GM19023 (cell line): ENCODE data around the gene TNPO2.
"Not testable (repeated sequence)": the region's sequence is repeated elsewhere in the genome, so short reads cannot be mapped to it uniquely, and the experiment has no call there.

Experiments
- ATAC-seq: cut with Tn5 transposase; IDR thresholded peaks from one replicate; pipeline ENCODE4 v1.9.1; 2021; ENCODE audit warnings: mild to moderate bottlenecking, moderate library complexity; ENCODE audit not compliant: unreplicated experiment

TNPO2 gene

DNA sequence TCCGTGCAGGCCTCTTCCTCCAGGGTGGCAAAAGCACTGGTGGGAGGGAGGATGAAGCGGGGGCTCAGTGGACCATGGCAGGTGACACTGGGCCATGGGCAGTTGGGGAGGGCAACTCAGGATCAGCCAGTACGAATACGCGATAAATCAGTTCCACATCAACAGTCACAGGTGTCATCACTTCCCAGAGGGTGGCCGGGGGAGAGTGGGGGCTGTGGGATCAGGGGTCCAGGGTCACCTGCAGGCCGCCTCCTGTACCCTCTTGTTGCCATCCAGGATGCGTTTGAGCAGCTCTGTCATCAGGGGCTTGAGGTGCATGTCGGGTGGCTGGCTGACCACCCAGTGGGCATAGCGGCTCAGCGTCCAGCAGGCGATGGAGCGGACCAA, 17.4 kb downstream of the TNPO2 start:
- no peak for ATAC-seq

DNA sequence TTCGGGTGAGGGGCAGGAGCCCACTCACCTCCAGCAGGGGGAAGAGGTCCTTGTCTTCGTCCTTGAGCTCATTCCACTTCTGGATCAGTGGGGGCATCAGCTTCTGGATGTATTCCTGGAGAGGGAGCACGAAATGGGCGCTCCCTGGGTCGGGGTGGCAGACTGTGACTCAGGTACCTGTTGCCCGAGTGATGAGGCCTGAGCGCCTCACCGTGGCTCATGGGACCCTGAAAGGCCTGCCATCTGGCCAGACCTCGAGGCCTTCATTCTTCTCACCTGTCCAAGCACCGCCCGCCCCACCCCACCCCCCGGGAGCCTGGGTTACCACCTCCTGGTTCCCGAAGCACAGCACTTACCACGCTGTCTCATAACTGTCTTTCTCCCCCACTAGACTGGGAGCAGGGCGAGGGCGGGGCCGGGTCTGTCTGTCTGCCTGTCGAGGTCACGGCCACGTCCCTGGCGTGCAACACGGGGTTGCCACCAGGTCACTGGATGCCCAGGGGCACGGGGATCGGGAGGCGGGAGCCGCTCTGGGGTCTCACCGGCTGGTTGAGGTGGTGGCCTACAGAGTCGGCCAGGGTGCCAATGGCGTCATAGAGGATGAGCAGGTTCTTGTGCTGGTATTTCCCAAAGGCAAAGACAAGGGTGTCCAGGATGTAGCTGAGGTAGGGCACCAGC, 17.9 kb downstream of the TNPO2 start:
- no peak for ATAC-seq

DNA sequence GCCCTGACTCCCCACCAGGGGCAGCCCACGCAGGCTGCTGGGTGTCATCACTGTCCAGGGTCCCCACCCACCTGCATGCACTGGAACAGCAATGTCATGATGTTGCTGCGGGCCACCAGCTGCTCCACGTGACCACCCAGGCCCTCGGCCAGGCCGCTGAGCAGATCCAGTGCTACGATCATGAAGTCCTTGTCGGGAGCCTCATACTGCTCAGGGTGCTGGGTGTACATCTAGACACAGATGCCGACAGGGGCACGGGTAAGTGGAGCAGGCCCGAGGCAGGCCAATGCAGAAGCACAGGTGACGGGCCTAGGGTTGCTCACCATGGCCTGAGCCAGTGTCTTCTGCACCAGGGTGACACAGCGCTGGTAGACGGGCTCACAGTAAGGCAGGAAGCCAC, 18.6 kb downstream of the TNPO2 start:
- ATAC-seq: no peak

DNA sequence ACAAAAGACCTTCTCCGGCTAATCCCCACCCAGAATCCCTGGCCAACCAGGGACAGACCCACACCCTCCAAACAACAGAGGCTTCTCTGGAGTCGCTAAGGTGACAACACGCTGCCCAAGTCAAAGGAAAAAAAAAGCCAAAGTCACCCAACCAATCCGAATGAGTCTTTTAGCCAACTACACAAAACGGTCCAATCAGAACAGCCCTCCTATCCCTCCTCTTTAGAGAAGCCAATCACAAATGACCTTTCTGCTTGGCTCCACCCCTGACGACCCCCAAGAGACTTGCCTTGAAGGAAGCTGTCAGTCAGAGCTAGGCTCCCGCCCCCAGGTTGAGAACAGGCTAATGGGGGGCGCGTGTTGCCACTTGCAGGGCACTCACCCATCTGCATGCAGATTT, 20.7 kb downstream of the TNPO2 start:
- ATAC-seq: no peak

DNA sequence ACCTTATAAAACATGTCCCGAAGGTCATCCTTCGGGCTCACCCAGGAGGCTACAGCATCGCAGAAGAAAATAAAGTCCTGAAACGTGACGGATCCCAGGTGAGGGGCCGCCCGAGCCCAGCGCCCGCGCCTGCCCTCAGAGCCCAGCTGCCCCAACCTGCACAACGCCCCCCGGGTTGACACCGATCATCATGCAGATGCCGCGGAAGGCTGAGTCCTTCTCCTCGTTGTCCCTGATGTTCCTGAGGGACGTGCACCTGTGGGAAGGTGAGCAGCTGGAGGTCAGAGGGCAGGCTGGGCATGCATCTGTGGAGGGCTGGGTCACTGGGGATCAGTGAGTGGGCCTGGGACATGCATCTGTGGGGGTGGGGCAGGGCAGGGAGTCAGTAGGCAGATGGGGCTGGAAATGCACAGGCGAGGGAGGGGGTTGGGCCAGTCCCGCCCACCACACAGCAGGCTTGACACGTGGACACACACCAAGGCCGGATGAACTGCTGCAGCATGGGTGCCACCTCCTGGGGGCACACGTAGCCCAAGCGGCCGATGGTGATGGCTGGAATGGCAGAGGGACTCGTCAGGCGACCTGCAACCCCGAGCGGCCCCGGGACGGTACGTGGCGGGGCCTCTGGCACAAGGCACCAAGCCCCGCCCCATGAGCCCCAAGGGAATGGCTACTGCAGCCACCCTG, 22.0 kb downstream of the TNPO2 start:
- no peak for ATAC-seq

DNA sequence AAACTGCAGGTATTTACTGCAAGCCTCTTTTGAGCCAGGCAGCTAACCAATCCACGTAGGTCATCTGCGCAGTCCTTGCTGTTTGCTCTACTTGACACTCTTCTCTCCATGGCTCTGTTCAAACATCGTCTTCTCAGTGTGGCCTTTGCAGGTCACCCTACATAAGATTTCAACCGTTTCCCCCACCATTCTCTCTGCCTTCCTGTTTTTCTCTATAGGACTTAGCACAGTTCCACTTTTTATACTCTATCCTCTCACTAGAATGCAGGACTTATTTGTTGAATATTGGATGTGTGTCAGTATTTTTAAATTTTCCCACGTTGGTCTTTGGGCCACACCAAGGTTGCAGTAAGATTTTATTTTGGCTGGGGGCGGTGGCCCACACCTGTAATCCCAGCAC, 25.6 kb downstream of the TNPO2 start:
- ATAC-seq: no peak

DNA sequence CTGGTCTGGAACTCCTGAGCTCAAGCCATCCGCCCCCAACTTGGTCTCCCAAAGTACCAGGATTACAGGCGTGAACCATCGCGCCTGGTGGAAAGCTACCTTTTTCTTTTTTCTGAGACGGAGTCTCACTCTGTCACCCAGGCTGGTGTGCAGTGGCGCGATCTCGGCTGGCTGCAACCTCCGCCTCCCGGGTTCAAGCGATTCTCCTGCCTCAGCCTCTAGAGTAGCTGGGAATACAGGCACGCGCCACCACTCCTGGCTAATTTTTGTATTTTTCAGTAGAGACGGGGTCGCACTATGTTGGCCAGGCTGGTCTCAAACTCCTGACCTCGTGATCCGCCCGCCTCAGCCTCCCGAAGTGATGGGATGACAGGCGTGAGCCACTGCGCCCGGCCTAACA, 26.3 kb downstream of the TNPO2 start:
- not testable (repeated sequence) for ATAC-seq

DNA sequence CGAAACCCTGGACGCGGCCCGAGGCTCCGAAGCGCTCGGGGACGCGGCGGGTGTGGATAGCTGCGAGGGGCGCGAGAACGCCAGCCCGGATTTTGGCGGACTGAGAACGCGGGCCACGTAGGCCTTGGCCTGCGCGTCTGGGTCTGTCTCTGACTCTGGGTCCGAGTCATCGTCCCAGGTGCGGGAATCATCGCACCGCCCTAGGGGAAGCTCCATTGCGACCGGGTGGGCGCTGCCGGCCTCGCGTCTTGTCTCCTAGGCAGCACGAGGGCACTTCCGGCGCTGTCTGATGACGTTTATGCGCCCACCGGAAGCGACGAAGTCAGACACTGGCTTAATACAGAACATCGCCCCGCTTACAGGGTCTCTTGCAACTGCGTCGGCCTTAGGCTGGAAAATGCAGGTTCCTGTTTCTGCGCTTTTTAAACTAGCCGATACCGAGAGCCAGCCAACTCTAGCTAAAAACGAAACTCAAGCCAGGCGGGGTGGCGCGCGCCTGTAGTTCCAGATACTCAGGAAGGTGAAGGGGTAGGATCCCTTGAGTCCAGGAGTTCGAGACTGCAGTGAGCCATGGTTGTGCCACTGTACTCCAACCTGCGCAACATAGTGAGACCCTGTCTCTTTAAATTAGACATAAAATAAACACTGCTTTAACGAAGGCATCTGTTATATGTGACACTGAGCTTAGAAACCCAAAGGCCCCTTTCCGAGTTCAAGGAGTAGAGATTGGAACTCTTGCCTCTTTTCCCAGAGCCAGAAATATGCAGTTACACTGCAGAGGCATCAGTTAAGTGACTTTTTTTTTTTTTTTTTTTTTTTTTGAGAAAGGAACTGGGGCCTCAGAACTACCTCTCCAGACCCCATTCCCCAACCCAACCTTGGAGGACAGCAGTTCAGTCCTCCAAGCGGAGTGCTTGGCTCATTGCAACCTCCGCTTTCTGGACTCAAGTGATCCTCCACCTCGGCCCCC, 27.1 kb downstream of the TNPO2 start, which contains the start of gene FBXW9:
FBXW9 (minus strand) TSS at position 266 of the 970 bp plus-strand sequence; CDS start at position 216, 50 bp downstream.
- ATAC-seq: peak; percentile 66

DNA sequence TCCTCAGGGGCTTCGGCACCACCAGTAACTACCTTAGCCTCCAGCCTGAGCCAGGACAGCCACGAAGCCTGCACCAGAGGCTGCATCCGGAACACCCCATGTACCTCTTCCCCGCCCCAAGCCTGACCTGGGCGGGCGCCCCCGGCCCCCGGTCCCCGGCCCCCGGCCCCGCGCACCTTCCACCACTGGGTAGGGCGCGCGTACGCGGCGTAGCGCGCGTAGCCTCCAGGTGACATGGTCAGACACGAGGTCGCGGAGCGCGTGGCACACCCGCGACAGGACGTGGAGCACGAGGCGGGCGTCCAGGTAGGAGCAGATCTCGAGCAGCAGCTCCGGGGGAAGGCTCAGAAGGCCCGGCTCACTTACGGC, 27.8 kb downstream of the TNPO2 start:
- peak; percentile 19 for ATAC-seq

DNA sequence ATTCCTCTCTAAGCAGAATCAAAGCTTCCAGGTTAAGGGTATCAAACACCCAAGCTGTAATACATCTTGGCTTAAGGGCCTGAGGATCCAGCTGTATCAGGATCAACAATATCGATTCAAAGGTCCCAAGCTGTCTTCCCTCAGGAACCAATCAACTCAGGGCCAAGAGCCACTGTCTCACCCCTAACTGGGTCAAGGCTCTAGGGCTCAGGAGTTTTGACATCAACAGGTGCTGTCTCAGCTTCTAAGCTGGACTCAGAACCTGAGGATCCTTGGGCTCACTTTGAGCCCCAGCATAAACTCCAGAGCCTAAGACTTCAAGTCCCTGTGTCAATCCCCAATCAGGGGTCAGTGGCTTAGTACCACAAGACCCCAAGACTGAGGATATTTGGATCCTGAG, 28.2 kb downstream of the TNPO2 start:
- no peak for ATAC-seq

DNA sequence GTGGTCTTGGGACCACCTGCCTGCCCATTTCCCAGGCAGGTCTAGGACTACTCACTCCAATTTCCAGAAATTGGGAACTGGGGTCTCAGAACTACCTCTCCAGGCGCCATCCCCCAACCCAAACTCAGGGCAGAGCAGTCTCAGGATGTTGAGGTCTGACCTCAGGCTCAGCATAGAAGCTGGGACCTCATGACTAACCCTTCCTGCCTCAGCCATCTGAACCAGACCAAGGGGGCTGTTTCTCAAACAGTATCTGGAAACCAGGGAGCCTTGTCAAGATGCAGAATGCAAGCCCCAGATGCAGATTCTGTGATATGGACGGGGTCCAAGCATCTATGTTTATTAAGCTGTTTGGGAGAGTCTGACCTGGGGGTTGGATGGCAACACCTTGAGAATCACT, 28.6 kb downstream of the TNPO2 start:
- no peak for ATAC-seq

DNA sequence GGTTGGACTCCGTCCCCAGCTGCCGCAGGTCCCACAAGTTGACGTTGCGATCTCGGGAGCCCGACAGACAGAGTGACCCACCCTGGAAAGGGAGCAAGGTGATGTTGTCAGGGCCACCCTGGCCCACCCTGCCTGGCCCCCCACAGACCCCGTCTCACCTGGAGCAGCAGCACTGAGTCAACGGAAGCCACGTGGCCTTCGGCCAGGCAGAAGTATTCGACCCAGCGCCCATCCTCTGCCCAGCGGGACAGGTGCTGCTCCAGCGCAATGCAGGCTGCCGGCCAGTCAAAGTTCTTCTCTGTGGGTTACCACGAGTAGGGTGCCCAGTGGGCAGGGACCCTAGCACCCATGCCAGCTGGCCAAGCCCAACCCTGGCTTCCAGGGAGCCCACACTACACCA, 29.1 kb downstream of the TNPO2 start:
- ATAC-seq: no peak

DNA sequence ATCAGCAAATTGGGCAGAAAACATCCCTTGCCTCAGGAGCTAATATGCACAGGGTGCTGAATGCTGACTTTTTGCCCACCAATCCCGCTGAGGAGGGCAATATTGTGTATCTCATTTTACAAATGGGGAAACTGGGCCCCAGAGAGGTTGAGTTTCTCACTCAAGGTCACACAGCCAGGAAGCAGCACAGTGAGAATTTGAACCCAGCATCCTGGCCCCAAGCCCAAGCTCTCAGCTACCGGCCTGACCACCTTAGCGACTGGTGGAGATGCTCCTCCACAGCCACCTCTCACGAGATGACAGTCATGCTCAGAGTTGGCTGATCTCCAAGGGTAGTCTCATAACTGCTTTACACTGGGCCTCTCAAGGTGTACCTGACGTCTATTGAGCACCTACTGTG, 30.8 kb downstream of the TNPO2 start:
- no peak for ATAC-seq

DNA sequence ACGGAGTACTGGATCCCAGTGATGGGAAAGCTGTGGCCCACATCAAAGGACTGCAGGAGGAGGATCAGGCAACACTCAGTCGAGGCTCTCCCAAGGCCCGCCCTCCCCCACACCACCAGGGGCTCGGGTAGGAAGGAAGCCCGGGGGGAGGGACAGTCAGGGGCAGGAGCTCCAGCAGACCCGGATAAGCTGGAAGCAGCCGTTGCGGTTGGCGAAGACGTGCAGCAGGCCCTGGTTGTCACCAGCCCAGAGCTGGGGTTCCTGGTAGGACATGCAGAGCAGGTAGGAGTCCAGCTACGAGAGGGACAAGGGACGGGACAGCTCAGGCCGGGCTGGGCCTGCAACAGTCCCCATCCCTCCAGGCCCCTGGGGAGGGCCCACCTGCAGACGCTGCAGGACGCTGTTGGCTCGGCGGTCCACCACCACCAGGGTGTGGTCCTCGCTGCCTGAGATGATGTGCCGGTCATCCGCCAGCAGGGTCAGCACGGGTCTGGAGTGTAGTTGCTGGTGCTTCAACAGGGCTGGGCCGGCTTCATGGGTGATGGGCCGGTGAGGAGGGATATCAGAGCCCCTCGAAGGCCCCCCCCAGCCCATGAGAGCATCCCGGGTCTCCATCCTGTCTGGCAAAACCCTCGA, 34.0 kb downstream of the TNPO2 start:
- no peak for ATAC-seq

DNA sequence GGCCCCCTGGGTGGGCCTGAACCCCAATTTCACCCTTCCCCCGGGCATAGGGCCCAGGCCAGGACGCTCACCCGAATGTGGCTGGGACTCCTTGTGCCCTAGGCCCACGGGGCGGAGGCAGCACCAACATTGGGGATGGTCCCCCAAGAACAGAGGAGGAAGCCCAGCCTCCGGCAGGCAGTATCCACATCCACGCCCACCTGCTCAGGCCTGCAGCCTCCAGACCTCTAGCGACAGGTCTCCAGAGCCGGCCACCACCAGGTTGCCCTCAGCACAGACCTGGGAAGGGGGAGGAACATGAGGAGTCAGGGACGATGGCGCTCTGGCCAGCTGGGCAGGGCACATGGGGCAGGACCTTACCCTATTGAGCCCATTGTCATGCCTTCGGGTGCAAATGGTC, 34.7 kb downstream of the TNPO2 start:
- no peak for ATAC-seq

DNA sequence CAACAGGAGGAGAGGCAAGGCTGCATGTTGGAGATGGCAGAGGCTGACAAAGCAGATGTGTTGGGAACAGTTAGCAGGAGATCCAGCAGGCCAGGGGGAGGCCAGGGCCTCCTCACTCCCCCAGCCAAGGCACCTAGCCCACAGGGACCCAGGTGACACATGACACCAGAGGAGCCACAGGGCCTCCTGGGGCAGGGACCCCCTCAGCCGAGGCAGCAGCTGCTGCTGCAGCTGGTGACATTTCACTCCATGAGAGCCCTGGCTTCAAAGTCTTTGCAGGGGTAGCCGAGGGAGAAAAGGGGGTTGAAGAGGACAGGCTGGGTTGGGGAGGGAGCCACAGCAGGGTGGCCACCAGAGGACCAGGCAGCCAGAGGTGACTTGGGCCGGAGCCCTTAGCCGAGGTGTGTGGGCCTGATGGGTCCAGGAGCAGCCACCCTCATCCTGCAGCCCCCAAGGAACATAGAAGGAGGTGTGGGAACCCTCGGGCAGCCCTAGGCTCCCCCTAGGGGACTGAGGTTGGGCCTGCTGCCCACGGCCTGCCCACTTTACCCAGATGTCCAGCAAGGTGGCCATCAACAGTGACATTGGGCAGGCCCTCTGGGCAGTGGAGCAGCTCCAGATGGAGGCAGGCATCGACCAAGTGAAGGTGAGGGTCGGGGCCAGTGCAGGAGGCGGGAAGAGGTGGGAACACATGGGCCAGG, 36.1 kb downstream of the TNPO2 start, which contains the start of gene GNG14:
GNG14 (plus strand) TSS at position 503 of the 701 bp plus-strand sequence; CDS start at position 554, 51 bp downstream.
- no peak for ATAC-seq

DNA sequence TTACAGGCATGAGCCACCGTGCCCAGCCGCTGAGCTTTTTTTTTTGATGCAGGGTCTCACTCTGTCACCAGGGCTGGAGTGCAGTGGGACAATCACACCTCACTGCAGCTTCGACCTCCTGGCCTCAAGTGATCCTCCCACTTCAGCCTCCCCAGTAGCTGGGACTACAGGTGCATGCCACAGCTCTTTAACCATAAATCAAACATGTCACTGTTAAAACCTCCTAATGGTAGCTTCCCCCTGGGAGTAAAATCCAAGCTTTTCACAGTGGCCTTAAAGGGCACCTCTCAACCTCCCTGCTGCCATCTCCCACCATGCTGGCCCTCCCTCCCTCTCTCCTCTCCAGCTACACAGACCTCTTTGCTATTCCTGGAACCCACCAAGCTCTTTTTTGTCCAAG, 37.9 kb downstream of the TNPO2 start:
- no peak for ATAC-seq

DNA sequence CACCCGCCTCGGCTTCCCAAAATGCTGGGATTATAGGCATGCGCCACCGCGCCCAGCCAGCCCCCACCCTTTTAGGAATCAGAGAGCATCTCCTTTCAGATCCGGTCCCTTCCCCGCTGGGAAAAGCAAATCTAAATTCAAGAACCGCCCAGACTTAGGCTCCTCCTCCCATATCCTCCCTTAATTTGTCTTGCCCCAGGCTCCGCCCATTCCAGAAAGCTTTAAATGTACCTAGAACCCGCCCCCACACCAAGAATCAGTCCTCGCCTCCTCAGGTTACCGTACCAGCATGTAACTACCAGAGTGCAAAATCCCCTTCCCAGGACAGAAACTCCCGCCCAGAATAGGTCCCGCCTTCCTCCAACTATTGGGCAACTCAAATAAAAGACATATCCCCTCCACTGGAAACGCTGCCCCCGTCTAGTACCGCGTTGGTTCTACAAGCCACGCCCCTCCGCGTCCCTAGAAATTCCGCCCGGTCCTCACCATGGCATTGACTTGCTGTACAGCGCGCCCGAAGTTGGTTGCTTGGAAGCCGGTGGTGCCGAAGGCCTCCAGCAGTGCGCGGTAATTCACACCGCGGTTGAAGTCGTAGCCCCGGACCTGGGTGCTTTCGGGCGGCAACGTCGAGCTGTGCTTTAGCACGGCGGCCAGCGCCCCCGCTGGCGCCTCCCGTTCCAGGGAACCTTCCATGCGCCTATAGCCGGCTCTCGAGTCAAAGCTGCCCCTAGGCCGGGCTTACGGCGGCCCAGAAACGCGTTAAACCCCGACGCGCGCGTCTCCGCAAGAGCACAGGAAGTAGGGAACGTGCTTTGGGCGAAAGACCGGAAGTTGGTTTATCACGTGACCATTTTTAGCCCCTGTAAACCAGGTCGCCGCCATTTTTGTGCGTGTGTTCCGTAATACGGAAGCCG, 42.4 kb downstream of the TNPO2 start, which contains the start of gene DHPS:
DHPS (minus strand) TSS at position 807 of the 914 bp plus-strand sequence; CDS start at position 693, 114 bp downstream.
- ATAC-seq: peak; percentile 63

DNA sequence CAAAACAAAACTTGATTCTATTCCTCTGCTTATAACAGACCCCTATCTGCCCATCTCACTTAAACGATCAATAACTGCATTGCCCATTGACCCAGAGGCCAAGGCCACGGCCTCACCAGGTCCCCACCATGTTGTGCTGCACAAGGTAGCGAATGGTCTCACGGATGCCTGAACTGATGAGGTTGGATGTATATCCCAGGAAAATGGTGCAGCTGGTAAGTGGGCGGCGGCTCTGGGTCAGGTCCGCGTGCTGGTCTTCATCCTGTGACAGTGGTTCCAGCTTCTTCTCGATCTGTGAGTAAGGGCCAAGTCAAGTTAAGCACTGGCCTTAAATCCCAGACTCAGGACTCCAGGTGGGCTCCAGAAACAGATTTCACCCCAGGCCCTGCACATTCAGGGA, 43.7 kb downstream of the TNPO2 start:
- no peak for ATAC-seq
